NOMO-1 treated with DMSO at 0.1 percent for 48 hours (cell line): Measurements from ENCODE around the gene AARS1.
A peak's percentile ranks its signal among the peaks of the same experiment; 100 is the strongest.
"Not testable (repeated sequence)": the region's sequence is repeated elsewhere in the genome, so short reads cannot be mapped to it uniquely, and the experiment has no call there.

ENCODE experiments used
- DNase-seq: peaks from one replicate; lab custom pipeline; 2025; ENCODE audit not compliant: unreplicated experiment; lab: John Stamatoyannopoulos, UW

The AARS1 gene

GRCh38 chr16:70271696-70272095 is 17.6 kb downstream of the AARS1 start:
- no peak for DNase-seq

- no peak for DNase-seq
Observed at GRCh38 chr16:70270176-70270575, 19.1 kb downstream of the AARS1 start.

DNA sequence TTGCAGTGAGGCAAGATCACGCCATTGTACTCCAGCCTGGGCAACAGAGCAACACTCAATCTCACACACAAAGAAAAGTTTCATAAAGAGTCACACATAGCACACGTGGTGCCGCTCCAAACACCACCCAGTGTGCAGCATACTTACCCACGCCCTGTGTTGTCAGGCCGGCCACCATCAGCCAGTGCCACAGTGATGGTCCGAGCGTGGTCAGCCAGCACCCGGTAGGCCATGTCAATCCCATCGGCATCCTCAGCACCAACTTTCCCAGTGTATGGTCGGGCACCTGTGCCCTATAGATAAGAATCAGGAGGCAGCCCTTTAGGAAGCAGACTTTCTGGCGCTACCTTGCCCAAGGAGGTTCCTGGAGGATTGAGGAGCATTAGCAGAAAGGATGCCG is 19.8 kb downstream of the AARS1 start:
- no peak for DNase-seq

GRCh38 chr16:70267922-70268321 is 21.4 kb downstream of the AARS1 start:
- not testable (repeated sequence) for DNase-seq

- DNase-seq = peak; percentile 35
Observed at GRCh38 chr16:70267516-70267915, 21.8 kb downstream of the AARS1 start.

DNA sequence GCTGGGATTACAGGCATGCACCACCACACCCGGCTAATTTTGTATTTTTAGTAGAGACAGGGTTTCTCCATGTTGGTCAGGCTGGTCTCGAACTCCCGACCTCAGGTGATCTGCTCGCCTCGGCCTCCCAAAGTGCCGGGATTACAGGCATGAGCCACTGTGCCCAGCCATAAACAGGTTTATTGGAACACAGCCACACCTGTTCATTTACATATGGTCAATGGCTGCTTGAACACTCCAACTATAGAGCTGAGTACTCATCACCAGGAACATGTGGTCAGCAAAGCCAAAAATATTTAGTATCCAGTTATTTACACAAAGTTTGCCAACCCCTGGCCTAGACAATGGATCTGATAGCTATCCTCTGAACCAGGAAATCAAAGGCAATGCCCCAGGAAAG is 29.4 kb downstream of the AARS1 start:
- not testable (repeated sequence) for DNase-seq

GRCh38 chr16:70258946-70259345 is 30.4 kb downstream of the AARS1 start:
- no peak for DNase-seq

DNA sequence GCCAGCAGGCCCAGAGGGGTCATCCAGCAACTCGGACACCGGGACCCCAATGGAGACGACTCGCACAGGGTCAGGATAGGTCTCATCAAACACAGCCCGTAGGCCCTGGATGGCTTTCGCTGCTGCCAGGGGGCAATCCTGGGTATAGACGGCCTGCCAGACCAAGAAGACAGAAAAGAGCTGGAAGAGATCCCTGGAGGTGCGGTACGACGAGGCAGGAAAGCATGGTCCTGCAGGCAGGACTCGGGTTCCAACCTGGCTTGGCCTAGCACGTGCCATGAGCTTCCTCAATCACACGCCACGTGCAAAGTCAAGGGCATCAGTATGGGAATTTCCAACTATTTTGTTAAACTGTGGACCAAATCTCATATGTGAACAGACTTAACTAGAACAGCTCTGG is 31.2 kb downstream of the AARS1 start:
- no peak for DNase-seq

- DNase-seq = no peak
Observed at GRCh38 chr16:70257391-70257790, 31.9 kb downstream of the AARS1 start.

DNA sequence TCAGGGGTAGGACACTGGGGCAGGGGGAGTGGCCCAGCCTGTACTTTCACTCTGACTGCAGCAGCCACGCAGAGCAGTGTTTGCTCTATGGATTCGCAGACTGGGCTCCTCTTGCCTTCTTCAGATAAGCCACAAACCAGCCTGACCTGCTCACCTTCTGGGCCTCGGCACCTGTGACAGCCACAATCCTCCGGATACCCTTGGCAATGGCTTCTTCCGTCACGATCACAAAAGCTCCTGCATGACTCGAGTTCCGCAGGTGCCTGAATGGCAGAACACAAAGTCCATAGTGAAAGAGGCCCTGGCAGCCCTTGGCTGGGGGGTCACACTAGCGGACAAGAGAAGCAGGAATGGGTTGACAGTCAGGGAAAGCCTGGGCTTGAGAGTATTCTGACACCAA is 33.7 kb downstream of the AARS1 start:
- DNase-seq = no peak

DNA sequence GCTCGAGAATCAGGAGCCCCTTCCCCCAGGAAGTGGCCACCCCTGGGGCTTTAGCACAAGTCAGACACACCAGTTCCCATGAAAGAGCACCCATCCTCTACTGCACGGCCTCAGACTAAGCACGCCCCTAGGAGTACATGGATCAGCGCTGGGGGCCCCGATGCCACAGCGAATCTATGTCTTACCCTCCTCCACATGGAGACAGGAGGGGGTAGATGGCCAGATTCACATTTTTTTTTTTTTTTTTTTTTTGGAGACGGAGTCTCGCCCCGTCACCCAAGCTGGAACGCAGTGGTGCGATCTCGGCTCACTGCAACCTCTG is 34.4 kb downstream of the AARS1 start:
- DNase-seq = no peak

DNA sequence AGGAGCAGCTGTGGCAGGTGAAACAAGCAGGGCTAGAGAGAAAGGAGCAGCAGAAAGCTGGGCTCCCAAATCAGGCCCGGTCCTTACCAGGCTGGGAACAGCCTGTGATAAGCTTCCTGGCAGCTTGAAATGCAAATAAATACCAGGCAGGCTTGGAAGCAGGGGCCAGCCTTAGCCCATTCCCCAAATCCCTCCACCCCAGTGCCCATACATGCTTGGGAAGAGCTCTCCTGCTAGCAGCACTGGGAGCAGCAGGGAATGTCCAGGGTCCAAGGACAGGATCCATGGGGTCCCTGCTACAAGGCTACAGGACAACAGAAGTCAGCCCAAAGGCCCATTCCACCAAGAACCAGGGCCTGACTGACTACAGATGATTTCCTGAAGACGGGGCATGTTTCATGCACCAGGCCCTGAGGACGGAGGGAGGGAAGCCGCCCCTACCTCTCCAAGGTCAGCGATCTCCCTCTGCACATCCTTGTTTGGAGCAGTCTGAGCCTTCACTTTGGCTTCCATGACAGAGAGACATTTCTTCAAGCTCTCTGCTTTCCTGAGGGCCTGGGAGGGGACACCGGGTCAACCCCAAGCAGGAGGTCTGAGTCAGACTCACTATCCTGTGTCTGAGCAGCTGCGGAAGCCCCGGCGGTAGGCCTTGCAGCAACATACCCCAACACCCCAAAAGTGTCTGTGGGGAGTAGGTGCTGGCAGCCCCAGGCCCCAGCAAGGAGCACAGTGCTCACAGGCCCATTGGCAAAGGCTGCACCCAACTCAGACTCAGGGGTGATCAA is 34.9 kb downstream of the AARS1 start:
- no peak for DNase-seq

DNA sequence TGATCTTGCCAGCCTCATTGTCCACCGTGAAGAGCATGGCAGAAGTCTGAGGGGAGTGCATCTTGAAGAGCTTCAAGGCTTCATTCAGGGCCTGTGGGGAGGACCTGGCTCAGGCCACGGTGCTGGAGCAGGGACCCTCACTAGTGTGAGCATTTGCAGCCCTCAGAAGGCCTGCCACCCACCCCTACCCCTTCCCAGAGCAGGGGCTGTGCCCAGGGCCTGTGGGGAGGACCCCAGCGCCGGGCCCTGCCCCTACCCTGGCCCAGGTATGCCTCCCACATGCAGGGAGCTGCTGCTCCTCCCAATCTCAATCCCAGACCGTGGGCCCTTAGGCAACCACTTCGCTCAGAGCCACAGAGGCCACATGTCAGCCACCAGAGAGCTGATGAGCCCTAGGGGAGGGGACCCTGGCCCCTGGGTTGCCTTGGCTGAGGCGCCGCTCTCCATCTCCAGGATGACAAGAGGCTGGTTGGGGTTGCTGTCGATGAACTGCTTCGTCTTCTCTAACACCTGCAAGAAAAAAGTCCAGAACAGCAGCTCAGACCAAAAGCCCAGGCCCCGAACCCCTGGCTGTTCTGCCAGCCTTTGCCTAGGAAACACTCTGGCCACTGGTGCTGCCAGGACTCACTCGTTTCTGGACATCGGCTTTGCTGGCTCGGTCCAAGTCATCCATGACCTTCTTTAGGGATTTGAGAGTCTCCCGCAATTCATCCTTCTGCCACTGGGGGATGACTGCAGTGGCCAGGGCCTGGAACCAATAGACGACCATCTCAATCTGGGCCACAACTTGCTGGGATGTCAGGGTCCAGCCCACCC is 35.8 kb downstream of the AARS1 start:
- DNase-seq = no peak

- DNase-seq = no peak
Observed at GRCh38 chr16:70252355-70252988, 36.8 kb downstream of the AARS1 start.

DNA sequence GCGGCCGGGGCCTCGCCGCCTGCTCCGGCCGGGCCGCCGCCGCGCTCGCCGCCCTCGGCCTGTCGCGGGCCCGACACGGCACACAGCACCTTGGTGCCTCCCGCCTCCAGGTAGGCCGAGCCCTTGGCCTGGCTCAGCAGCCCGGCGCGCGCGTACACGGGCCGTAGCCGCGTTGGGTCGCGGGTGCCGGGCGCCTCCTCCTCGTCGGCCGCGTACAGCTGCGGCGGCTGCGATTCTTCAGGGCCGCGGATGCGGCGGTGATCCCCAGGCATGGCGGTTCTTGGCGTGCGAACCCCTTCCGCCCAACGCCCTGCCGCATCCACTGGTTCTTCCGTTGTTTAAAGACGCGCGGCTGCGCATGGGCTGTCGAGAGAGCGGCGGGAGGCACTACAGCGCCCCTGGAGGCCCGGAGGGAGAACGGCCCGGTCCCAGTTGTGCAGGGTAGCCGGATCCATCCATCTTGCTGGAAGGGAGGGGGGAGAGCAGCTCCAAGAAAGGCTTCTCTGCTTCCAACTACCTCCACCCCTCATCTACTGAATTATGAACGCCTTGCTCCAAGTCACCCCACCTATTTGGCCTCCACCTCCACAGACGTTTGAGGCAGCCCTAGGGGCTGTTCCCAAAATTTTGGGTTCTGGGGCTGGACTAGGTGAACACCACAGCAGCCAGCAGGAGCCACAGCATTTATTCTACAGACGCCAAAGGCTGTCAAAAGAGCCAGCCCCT is 37.5 kb downstream of the AARS1 start, which contains the start of gene EXOSC6:
EXOSC6 (minus strand) TSS at position 312 of the 726 bp plus-strand sequence; CDS start at position 272, 40 bp downstream.
- DNase-seq = peak; percentile 95

DNA sequence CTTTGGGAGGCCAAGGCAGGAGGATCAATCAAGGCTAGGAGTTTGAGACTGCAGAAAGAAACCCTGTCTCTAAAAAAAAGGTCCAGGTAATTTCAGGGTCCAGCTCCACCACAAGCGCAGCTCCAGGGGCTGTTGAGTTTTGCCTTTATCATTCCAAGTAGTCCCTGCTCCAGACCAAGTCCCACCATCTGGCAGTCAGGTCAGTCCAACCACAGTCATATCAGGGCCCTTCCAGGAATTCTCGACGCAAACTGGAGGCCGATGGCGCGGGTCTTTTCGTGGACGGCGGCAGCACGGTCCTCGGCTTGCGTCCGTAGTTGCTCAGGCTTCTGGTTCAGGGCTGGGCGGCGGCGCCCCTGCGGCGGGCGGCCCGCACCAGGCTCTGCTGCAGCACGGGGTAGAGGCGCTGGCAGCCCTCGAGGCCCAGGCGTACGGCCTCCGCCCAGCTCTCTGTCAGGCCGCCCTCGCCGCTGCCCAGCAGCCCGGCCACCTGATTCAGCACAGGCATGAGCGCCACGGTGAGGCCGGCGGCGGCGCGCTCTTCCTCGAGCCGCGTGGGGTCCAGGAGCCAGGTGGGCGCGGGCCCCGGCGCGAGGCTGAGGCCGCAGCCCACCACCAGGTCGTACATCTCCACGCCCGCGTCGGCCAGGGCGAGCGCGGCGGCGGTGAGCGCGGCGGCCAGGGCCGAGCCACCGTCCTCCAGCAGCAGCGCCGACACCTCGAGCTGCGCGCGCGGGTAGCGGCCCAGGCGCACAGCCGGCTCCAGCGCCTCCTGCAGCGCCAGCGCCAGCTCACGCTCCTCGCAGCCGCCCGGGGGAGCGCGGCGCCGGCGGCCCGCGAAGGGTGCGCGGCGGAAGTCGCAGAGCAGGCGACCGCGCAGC is 38.3 kb downstream of the AARS1 start:
- DNase-seq = no peak

- DNase-seq = not testable (repeated sequence)
Observed at GRCh38 chr16:70249697-70250096, 39.6 kb downstream of the AARS1 start.

DNA sequence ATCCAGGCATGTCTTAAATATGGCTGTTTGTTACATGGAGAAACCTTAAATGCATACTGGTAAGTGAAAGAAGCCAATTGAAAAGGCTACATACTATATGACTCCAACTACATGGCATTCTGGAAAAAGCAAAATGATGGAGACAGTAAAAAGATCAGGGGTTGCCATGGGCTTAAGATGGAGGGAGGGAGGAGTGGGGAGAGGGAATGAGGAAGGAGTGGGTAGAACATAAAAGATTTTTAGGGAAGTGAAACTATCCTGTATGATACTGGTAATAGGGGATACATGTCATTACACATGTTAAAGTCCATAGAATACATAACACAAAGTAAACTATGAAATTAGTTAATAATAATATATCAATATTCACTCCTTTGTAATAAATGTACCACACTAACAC is 50.5 kb downstream of the AARS1 start:
- peak; percentile 60 for DNase-seq

GRCh38 chr16:70231831-70232230 is 57.5 kb downstream of the AARS1 start:
- not testable (repeated sequence) for DNase-seq

DNA sequence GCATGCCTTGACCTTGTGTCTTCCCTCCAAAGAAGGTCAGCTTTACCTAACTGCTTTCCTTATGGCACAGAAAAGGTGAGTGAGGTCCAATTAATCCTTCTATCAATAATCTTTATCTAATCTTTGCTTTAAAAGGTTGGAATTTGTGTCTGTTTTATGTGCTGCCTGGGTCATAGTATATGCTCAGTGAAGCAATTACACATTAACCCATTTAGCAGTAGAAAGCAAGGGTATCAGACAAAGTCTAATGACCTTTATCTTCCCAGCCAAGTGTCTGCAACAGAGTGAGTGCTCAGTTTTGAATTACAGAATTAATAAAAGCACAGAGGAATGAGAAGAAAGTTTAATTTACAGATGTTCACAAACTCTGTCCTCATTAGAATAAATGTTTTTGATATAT is 63.3 kb downstream of the AARS1 start:
- not testable (repeated sequence) for DNase-seq
